K562 (cell line): ENCODE measurements around the gene PRODH. TPM values are rescaled to one million over a fixed set of nuclear protein-coding genes. Genes with fewer than 3 reads are reported as not detected.

ENCODE experiments used
- ATAC-seq: fragments of 200-7000 bp; cut with Tn5 transposase; 3 replicates; pipeline ENCODE4 v1.9.1; 2020; ENCODE audit warnings: moderate library complexity
- BruUV-seq: library from RNA; stranded (reverse); fragments of 400-500 nt; replicated peaks from 2 replicates; lab custom pipeline; 2021; lab: Mats Ljungman, UMichigan
- CTCF ChIA-PET: fragments of 300-600 bp; formaldehyde crosslinking; extraction: SDS; loops from one replicate; lab custom pipeline; 2021; ENCODE audit warnings: low intra/inter-chr PET ratio; lab: Yijun Ruan, JAX
- POLR2A ChIA-PET: fragments of 300-600, 350-650 bp; sonication (Branson Sonifier 250); formaldehyde crosslinking; extraction: SDS; loops from one replicate; lab custom pipeline; 2021; ENCODE audit warnings: antibody characterized with exemption, inconsistent platforms; lab: Yijun Ruan, JAX
- DNase-seq, 4 experiments: peaks; one replicate each; pipeline versions ENCODE4 v3.0.0 to v3.0.0-alpha.2; 2011 to 2018; ENCODE audit warnings: low spot score in 3 of 4, mixed read lengths in 3 of 4; ENCODE audit errors: extremely low read depth in 1 of 4
- FAIRE-seq: peaks from 2 replicates; lab custom pipeline; 2011; peaks lifted over from hg19 to GRCh38; lab: Jason Lieb, UNC
- H2AFZ ChIP-seq: 2 replicates; pipeline ENCODE4 v1.6.0; 2011; ENCODE audit warnings: low read depth, low read length, control low read depth, inconsistent platforms
- H3K27ac ChIP-seq: fragments of 200-600 bp; 3 replicates; pipeline ENCODE4 v1.8.0; 2011; ENCODE audit warnings: low read depth, mild to moderate bottlenecking, control low read depth, inconsistent platforms, low read length, moderate library complexity, mixed read lengths; ENCODE audit errors: extremely low read depth
- H3K27me3 ChIP-seq, 2 experiments: fragments of 300-600 bp in 1 of 2; 2 replicates in 1 of 2; 3 replicates in 1 of 2; pipeline versions ENCODE4 v1.6.0 to v1.8.0; 2011; ENCODE audit warnings: inconsistent platforms in 2 of 2, low read length in 2 of 2, mild to moderate bottlenecking in 1 of 2, mixed read lengths in 1 of 2, moderate library complexity in 1 of 2; ENCODE audit not compliant: control insufficient read depth in 2 of 2, insufficient read depth in 2 of 2
- H3K36me3 ChIP-seq: fragments of 300-600 bp; 3 replicates; pipeline ENCODE4 v1.8.0; 2011; ENCODE audit warnings: mild to moderate bottlenecking, low read length, inconsistent platforms; ENCODE audit not compliant: control insufficient read depth, insufficient read depth
- H3K4me1 ChIP-seq, 2 experiments: fragments of 200-600 bp in 1 of 2; replicated peaks in 1 of 2; 2 replicates in 1 of 2; 3 replicates in 1 of 2; pipeline versions ENCODE4 v1.5.1 to v1.8.0; 2011; ENCODE audit warnings: inconsistent platforms in 2 of 2, low read length in 2 of 2, mild to moderate bottlenecking in 1 of 2, mixed read lengths in 1 of 2, moderate library complexity in 1 of 2; ENCODE audit not compliant: control insufficient read depth in 2 of 2, insufficient read depth in 2 of 2
- H3K4me2 ChIP-seq: 2 replicates; pipeline ENCODE4 v1.6.1; 2011; ENCODE audit warnings: low read length, control low read depth, inconsistent platforms, mixed read lengths; ENCODE audit not compliant: insufficient read depth
- H3K4me3 ChIP-seq: fragments of 200-600 bp; sonication (generic), shearing (Covaris generic); 2 replicates; pipeline ENCODE4 v1.5.1; 2016; ENCODE audit warnings: control low read depth, inconsistent platforms
- H3K79me2 ChIP-seq: fragments of 200-600 bp; 3 replicates; pipeline ENCODE4 v1.8.0; 2011; ENCODE audit warnings: low read length, inconsistent platforms; ENCODE audit not compliant: control insufficient read depth, insufficient read depth
- H3K9ac ChIP-seq, 2 experiments: 2 replicates each; pipeline versions ENCODE4 v1.6.0 to v1.6.1; 2011; ENCODE audit warnings: low read depth in 2 of 2, low read length in 2 of 2, control low read depth in 1 of 2, inconsistent platforms in 1 of 2, mild to moderate bottlenecking in 1 of 2, mixed read lengths in 1 of 2; ENCODE audit not compliant: insufficient read depth in 1 of 2
- H3K9me1 ChIP-seq: one replicate; pipeline ENCODE4 v1.6.0; 2011; ENCODE audit warnings: inconsistent platforms, mild to moderate bottlenecking, low read length, moderate library complexity; ENCODE audit not compliant: control insufficient read depth, insufficient read depth
- H3K9me3 ChIP-seq: replicated peaks from 2 replicates; pipeline ENCODE4 v1.5.1; 2011; ENCODE audit warnings: low read depth, low read length, inconsistent platforms; ENCODE audit not compliant: control insufficient read depth, insufficient read depth
- H4K20me1 ChIP-seq: replicated peaks from 2 replicates; pipeline ENCODE4 v1.6.1; 2011; ENCODE audit warnings: low read length, inconsistent platforms, mixed read lengths; ENCODE audit not compliant: control insufficient read depth, insufficient read depth
- FOXP4 ChIP-seq: sonication (generic); formaldehyde crosslinking; IDR thresholded peaks from 2 replicates; pipeline ENCODE4 v1.8.0; 2022; ENCODE audit warnings: mild to moderate bottlenecking, missing genetic modification reagents, borderline replicate concordance
- MAX ChIP-seq: sonication (generic); formaldehyde crosslinking; IDR thresholded peaks from 2 replicates; pipeline ENCODE4 v1.9.0; 2022; ENCODE audit warnings: mild to moderate bottlenecking, missing genetic modification reagents
- RBFOX2 ChIP-seq: fragments of 200-400 bp; formaldehyde crosslinking; IDR thresholded peaks from 2 replicates; pipeline ENCODE4 v1.6.1; 2017; ENCODE audit warnings: low read depth, mild to moderate bottlenecking, low read length, moderate library complexity
- SIN3B ChIP-seq: fragments of 450-650 bp; IDR thresholded peaks from 2 replicates; pipeline ENCODE4 v1.6.1; 2017; ENCODE audit warnings: low read depth, mild to moderate bottlenecking, moderate library complexity
- ZHX1 ChIP-seq: fragments of 150-350 bp; conservative IDR thresholded peaks from 2 replicates; pipeline ENCODE4 v1.6.1; 2014; ENCODE audit warnings: low read length
- ZNF232 ChIP-seq: sonication (generic); formaldehyde crosslinking; IDR thresholded peaks from 2 replicates; pipeline ENCODE4 v1.8.0; 2022; ENCODE audit warnings: mild to moderate bottlenecking, missing genetic modification reagents
- WGBS: fragments of 100-300 bp; shearing (Covaris generic); methylation state at CpG from one replicate; pipeline ENCODE4 v1.1.6; 2016; ENCODE audit warnings: low coverage, mixed read lengths; ENCODE audit not compliant: insufficient coverage; ENCODE audit errors: missing lambda C conversion rate; 5-methylcytosine and 5-hydroxymethylcytosine counted together
- in situ Hi-C: fragments of 300-500 bp; cut with MboI; formaldehyde crosslinking; loops from 4 replicates; pipeline ENCODE4 v1.15.0; 2018; ENCODE audit warnings: inconsistent platforms, mixed read lengths
- intact Hi-C: fragments of 100-400 bp; cut with micrococcal nuclease; formaldehyde crosslinking; loops from 2 replicates; pipeline ENCODE4 v1.14.2; 2022
- polyA plus RNA-seq, 8 experiments: library from polyadenylated mRNA; depleted of rRNA in 4 of 8; stranded (reverse) in 5 of 8; unstranded in 3 of 8; fragments of >200 nt; fragmentation: Nextera tagmentation in 2 of 8; fragmentation: Illumina TruSeq in 1 of 8; extraction: Ambion mirVana in 2 of 8; extraction: Trizol in 1 of 8; gene quantifications; 2 replicates each; pipeline versions ENCODE4 v1.2.1 to v1.2.3, GENCODE V29; 2011 to 2014; ENCODE audit warnings: inconsistent platforms in 1 of 8, missing spikeins in 1 of 8
- total RNA-seq, 7 experiments: library from RNA; depleted of rRNA in 6 of 7; stranded (reverse); fragments of >200 nt in 6 of 7; fragmentation: Illumina TruSeq in 2 of 7; extraction: Trizol in 2 of 7; gene quantifications; 2 replicates each; pipeline versions ENCODE4 v1.2.1 to v1.2.3, GENCODE V29; 2011 to 2021; ENCODE audit warnings: low replicate concordance in 1 of 7
- TF ChIP-seq, protein P1 (sequence below), 2 experiments: IDR thresholded peaks in 1 of 2; conservative IDR thresholded peaks in 1 of 2; 2 replicates each; pipeline ENCODE4 v1.6.1; 2016; ENCODE audit warnings: low read depth in 2 of 2, mild to moderate bottlenecking in 1 of 2, missing compliant biosample characterization in 1 of 2, missing genetic modification characterization in 1 of 2, moderate library complexity in 1 of 2
- TF ChIP-seq, protein P2 (sequence below): sonication (generic); formaldehyde crosslinking; IDR thresholded peaks from 2 replicates; pipeline ENCODE4 v1.9.0; 2022; ENCODE audit warnings: mild to moderate bottlenecking, missing genetic modification reagents

Gene PRODH
- total and polyA plus RNA-seq, 9 of the 15 experiments (the other 6 are each of a cell fraction or from before 2014, with no cell fraction given): 0.07 to 0.11 TPM; not detected in 7

- Histone ChIP-seq H3K4me1 (peaks cover 0 to 42% of the 10 kb centered on the region in 2 experiments; a peak in 2 of 5 replicates), H3K4me3 (no peak overlapping the region), H4K20me1 (peaks cover 25% of the 10 kb centered on the region), H3K4me2 (no peak overlapping the region), H3K79me2 (no peaks in the 10 kb centered on the region), H3K27ac (no peak overlapping the region), H3K27me3 (peaks cover 33 to 78% of the 10 kb centered on the region in 2 experiments; a peak in 4 of 5 replicates), H3K9ac (no peak overlapping the region; a peak in 1 of 4 replicates), H3K9me1 (no peaks in the 10 kb centered on the region), H3K9me3 (no peaks in the 10 kb centered on the region), H3K36me3 (no peaks in the 10 kb centered on the region), H2AFZ (no peak overlapping the region)
- FAIRE-seq (no peak), DNase-seq (peak in 1 of 4 experiments; percentile 14), ATAC-seq (no peak)
- in situ Hi-C loops (no loop called here), intact Hi-C loops (no loop called here)
- CTCF ChIA-PET: no interaction called here
- POLR2A ChIA-PET: interaction anchor here (0.5 kb wide), 1 partner anchor 131 kb away, joined by 3 read pairs; no protein-coding TSS in a partner anchor
- WGBS: 5% methylated on average over 18 of the region's 18 CpGs
- no TSS peak for BruUV-seq
- TF ChIP-seq ZNF232: no peak
- TF ChIP-seq SIN3B: no peak
- TF ChIP-seq RBFOX2: 0 out of 2 replicates have a peak, but pooled peaks have one; percentile 5
- TF ChIP-seq, protein P1, sequence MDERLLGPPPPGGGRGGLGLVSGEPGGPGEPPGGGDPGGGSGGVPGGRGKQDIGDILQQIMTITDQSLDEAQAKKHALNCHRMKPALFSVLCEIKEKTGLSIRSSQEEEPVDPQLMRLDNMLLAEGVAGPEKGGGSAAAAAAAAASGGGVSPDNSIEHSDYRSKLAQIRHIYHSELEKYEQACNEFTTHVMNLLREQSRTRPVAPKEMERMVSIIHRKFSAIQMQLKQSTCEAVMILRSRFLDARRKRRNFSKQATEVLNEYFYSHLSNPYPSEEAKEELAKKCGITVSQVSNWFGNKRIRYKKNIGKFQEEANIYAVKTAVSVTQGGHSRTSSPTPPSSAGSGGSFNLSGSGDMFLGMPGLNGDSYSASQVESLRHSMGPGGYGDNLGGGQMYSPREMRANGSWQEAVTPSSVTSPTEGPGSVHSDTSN (CRISPR knock-in tag; IDR thresholded peaks at IDR 0.05; ENCODE audit: low read depth): no peak
- TF ChIP-seq, protein P1 (tag; conservative IDR thresholded peaks at IDR 0.05; ENCODE audit: low read depth): no peak
- TF ChIP-seq MAX (CRISPR knock-in tag): peak; percentile 37; the same call in 1 of the 2 replicates
- TF ChIP-seq FOXP4 (CRISPR knock-in tag): peak; percentile 19; the same call in 1 of the 2 replicates
- TF ChIP-seq, protein P2, sequence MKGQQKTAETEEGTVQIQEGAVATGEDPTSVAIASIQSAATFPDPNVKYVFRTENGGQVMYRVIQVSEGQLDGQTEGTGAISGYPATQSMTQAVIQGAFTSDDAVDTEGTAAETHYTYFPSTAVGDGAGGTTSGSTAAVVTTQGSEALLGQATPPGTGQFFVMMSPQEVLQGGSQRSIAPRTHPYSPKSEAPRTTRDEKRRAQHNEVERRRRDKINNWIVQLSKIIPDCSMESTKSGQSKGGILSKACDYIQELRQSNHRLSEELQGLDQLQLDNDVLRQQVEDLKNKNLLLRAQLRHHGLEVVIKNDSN (CRISPR knock-in tag): 0 out of 2 replicates have a peak, but pooled peaks have one; percentile 2
- TF ChIP-seq ZHX1: no peak
Measured at GRCh38 chr22:18973264-18974031, 37.4 kb upstream of the PRODH start.
